ENCODE results near the gene MMADHC.

Gene MMADHC

DNA sequence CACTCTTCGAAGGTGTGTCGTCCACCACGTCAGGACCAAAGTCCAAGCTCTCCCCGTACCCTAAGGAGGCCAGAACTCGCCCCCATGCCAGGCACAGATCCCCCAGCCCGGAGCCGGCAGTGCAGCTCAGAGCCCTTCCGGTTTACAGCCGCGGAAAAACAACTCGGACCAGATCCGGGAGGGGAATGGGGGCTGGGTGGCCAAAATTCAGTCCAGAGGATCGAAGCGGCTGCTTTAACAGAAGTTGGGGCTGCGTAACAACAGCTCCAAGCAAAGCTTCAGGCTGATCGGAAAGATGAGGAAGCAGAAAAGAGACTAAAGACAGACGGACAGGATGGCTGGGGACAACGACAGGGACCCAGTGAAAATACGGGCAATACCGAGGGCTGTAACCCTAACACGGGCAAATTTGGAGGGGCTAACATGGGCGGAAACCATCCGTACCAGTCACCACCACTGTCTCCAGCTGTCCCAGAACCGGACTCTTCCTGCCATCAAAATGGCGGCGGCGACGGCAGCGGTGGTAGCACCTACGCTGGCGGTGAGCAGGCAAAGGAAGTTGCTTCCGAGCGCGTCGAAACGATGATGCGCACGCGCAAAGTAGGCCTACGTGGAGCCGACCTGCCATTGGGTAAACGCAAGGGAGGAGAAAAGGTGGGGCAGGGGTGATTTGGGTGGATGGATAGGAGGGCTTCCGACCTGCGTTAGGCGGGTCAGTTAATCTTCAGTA, at the start of gene MMADHC:
TSS of gene MMADHC (minus strand) at position 556 of the 730 bp plus-strand sequence. CDS start 678 bp downstream, outside the sequence.
- DNase-seq, result peak; percentile 26

DNA sequence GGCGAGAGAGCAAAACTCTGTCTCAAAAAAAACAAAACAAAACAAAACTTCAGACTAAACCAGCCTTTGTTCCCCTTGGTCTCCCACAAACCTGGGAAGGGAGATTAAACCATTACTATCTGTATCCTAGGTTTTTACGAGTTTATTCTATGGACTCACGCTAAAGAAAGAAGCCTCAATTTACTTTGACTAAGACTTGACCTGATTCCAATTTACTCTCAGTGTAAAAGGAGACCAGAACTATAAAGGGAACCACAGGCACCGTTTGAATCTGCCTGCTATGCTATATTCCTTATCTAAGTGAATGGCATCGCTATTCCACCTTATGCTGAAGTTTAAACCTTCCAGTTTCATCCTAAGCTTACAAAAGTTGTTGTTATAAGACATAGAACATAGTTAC, 46.5 kb upstream of the MMADHC start:
- no peak for DNase-seq

DNA sequence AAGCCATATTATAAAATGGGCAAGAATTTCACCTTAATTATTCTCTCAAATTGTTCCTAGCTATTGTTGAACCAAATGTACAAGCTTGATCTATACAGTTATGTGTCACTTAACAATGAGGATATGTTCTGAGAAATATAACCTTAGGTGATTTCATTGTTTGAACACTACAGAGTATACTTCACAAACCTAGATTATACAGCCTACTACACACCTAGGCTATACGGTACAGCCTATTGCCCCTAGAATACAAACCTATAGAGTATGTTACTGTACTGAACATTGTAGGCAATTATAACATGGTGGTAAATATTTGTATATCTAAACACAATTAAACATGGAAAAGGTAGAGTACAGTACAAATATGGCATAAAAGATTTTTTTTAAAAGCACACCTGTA, 42.9 kb upstream of the MMADHC start:
- DNase-seq, result no peak

DNA sequence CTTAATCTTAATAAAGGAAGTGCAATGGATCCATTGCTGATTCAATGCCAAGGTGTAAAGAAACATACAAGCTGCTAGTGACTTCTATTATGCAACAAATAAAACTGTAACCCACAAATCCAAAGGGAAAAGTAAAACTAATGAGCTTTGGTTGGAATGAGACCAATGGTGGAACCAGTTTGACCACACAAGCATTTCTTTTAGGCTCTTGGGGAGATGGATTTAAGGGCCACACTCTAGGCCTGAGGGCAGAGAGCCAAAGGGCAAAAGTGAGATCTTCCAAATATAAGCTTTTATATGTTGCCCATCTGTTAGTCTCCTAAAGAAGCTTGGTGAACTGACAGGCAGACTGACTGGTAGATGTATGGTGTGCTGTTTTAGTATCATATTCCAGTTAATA, 41.5 kb upstream of the MMADHC start:
- DNase-seq, result no peak

DNA sequence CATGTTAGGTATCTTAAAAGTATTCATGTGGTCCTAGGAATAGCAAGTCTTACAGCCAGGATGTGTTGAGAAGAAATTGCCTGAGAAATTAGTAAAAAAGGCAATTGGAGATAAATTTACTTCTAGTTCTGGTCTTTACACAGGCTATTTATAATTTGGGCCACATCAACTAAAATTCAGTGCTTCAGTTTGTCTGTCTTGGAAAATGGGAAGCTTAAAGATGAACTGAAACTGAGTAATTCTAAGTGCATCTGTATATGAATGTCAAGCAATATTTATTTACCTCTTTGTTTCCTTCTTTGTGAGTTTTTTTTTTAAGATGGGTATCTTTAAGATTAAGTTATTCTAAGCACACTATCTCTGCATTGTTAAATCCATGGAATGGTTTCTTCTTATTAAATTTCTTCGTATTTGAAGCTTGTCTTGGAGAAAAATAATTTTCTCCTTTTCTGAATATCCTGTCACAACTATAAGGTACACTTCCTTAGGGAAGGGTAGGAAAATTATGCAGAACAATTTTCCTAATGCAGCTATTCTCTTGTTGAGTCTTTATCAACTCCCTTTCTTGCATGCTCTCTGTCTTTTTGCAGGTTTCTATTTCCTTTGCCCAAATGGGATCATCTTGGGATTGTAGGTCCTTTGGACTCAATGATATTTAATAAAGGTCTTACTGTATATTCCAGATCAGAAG, 39.7 kb upstream of the MMADHC start:
- no peak for DNase-seq

DNA sequence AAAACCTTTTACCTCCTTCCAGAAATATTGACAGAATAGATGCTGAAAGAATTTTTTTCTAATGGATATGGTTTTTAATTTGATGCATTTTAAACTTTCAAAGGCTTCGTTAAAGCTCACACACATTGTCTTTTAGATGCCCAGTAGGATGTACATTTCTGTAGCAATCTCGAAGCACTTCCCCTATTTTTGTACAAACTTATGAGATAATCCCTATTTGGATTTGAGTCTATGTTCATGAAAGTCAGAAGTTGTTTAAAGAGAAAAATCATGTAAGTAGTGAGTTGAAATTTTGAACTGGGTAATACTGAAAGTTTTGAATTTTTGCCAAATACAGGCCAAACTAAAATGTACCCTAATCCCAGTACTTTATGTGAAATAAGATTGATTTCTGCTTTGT, 38.1 kb upstream of the MMADHC start:
- DNase-seq, result no peak

DNA sequence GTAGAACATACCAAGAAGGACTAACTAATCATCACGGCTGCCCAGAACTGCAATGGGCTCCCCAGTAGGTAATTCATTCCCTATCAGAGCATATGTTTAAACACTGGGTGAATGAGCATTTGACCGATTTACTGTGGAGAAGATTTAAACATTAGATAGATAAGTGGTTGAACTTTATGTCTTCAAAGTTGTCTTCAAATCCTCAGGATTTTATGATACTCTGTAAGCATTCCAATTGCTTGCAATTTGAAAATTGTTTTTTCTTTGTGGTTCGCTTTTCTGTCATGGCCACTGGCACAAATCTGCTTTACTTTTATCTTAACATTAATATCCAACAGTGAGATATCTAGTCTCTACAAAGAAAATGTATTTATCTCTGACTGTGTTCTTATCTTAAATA, 37.7 kb upstream of the MMADHC start:
- no peak for DNase-seq

DNA sequence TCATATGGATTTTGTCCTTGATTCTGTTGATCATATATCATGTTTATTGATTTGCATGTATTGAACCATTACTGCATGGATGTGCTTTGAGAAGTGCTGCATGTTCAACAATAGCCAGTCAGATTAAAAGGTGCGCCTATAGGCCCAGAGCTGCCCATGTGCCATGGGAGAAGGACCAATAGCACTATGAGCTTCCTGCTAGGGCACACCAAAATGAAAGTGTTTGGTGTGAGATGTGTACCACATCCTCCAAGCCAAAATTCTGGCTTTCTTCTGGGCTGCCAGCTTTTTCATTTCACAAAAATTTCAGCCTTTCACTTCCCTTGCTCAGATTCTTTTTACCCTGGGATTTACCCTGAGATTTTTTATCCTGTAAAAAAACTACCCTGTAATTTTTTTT, 34.8 kb upstream of the MMADHC start:
- no peak for DNase-seq

DNA sequence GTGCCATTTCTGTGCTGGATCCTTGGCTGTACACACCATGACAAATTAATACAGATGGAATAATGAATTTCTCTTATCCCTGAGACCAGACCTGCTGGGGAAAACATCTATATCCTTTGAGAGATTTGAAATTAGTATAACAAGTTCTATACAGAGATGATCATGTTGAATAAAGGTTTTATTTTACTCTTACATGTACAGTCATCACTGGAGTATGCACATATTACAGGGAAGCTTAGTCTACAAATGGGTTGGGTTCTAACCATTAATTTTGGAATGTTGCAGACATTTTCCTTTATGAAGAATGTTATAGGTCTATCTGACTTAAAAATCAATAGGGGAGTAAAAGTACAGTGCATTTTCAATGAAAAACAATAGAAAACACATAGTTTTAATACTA, 29.9 kb upstream of the MMADHC start:
- no peak for DNase-seq

DNA sequence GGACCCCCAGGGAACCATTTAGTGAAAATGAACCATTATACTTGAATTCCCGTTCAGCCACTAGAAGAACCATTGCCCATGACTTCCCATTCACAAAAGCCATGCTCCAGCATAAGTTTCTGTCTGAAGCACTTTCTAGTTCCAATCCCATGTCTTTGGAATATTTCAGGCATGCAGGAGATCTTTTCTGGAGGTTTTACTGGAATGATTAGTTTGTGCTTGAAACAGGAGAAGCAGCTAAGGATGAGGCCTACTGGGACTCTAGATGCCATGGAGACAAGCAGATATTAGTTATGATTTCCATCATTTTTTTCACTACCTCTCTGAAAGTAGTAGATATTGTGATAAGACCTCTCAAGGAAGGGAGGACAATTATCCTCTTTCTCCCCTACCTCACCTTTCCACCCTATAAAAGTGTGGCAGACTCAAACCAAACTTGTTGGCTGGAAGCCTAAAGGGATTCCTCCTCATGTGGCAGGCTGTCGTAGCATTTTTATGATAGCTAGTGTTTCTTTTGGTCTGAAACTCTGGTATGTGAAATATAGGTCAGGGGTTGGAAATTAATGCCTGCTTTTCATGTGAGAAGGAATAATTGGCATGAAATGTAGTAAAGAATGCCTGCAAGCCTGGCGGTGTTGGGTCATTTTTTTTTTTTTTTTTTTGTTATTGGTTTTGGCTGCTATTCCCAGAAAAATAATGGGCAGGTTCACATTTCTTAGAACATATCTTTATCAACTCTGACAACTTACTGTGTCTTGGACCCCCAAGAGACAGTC, 29.3 kb upstream of the MMADHC start:
- DNase-seq, result no peak

DNA sequence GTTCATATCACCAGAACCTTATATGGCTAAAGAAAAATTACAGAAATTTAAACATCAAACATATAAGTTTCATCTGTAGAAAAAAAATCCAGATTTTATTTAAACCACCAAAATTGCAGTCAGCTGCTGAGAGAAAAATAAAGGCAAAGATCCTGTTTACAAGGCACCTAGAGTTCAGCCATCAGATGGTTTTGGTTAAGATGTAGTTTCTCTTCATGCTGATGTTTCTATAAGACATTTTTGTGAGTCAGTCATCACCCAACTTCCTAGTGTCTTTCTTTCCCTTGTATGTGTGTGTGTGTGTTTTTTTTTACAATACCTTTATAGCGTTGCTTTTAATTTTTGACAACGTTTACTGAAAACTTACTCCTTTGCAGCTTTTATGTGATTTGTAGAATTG, 26.1 kb upstream of the MMADHC start:
- no peak for DNase-seq

DNA sequence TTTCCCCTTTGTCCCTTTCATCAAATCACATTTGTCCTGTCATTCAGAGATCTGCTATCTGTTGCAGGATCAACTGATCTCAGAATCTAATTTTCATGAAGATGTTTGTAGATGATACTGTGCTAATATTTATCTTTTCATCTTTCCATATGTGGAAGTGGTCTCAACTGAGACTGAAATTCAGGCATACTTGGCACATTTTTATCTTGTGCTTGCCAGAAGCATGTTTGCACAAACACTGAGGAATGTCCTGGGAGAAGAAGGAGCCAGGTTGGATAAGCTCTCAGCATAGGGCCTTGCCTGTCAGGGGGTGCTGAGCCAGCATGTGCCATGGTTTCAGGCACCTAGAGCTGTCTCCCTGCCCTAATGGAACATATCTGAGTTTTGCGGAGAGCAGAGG, 24.5 kb upstream of the MMADHC start:
- no peak for DNase-seq

DNA sequence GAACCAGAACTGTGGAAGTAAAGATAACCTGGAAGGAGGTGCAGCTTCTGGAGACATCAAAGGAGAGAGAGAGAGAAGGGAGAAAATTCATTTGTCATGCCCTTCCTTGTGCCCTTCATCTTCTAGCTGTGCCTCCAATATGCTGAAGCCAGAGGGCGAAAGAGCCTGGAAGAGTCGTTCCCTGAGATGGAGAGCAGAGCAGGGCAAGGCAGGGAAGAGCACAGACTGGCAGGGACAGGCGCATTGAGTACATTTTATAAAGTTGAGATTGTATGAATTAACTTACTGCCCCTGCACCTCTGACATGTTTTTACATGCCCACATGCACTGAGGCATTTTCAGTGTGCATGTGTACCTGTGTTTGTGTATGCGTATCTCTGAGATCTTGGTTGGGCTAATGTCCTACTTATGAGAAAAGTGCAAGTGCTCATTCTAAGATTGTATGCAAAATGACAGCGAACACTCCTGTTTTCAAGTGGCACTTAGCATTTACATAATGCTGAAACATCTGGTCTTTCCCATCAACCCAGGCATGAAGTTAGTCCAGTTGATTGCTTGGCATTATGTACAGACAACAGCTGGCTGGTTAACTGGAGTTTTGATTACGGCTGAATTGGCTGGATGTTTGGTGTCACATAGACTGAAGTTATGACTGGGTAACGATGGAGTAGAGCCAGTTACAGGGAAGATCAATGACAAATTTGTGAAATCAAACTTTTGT, 23.7 kb upstream of the MMADHC start:
- DNase-seq, result no peak

DNA sequence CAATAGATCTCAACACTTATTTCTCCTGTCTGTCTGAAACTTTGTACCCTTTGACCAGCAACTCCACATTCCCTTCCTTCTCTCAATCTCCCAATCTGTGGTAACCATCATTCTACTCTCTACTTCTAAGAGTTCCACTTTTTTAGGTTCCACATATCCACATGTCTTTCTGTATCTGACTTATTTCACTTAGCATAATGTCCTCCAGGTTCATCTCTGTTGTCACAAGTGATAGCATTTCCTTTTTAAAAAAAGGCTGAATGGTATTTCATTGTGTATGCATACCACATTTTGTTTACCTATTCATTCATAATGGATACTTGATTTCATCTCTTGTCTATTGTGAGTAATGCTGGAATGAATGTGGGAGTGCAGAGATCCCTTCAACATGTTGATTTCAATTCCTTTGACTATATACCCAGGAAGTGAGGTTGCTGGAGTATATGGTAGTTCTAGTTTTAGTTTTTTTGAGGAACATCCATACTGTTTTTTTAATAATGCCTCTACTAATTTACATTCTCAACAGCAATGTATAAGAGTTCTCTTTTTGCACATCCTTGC, 18.8 kb upstream of the MMADHC start:
- no peak for DNase-seq

DNA sequence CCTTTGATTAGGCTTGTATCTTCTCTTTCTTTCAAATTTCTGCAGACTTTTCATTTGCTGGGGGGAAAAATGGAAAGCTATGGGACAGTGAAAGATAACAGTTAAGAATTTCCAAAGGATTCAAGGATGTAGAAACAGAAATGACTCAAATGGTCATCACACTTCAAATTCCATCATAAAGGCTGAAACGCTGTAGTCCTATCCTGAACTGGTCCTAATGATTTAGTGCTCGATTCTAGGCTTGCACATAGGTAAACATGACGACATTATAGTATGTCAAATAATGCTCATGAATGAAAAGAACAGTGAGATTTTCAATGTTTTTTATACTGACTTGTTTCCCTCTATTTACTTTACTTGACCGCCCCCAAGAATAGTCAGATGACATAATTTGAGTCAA, 15.7 kb upstream of the MMADHC start:
- no peak for DNase-seq

DNA sequence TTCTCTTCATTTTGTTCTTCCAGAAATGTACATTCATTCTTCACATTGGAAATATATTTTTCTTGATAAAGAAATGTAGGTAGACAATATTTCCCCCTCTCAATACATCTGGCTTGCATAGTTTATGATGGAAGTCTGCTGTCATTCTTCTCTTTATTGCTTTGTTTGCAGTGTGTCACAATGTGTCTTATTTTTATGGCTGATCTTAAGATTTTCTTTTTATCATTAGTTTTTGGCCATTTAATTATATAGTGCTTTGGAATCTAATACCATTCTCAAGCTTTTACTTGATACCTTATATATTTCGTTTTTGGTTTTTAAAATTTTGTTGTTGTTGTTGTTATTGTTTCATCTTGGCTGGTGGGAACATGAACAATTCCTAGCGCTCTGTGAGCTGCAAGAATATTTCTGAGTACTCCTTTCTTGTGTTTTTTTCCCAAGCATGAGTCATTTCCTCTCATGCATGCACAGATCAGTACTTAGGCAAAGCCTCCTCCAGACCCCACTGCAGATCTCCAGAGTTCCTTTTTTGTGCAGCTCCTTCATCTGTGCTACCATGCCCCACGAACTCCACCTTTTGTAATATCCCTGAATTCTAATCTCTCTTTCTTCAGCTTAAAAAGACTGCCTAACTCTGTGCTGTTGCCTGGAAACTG, 13.7 kb upstream of the MMADHC start:
- DNase-seq, result no peak

DNA sequence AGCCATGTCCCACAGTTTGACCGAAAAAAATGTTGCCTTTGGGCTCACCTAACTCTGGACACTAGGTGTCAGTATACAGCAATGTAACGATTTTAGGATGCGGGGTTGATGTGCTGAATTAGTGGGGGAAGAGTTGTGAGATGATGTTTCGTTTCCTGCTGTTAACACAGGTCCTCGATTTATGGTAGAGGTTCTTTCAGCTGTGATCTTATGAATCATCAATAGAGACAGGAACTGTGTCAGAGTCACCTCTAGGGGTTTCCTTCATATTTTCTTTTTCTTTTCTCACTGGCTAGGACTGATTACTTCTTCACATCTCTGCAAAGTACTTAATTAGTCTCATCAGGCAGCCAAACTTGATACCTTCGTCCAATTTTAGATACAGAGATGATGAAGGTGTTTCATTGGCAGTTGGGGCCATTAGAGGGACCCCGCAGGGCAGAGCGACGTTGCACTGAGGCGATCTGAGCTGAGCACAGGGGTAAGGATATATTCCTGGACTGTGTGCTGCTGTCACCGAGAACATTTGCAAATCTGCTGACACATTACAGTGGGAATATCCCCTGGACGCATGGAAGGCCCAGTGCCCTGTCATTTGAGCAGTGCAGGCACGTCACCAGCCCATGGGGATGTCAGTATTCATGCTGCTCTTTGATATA, 10.2 kb upstream of the MMADHC start:
- DNase-seq, result no peak

DNA sequence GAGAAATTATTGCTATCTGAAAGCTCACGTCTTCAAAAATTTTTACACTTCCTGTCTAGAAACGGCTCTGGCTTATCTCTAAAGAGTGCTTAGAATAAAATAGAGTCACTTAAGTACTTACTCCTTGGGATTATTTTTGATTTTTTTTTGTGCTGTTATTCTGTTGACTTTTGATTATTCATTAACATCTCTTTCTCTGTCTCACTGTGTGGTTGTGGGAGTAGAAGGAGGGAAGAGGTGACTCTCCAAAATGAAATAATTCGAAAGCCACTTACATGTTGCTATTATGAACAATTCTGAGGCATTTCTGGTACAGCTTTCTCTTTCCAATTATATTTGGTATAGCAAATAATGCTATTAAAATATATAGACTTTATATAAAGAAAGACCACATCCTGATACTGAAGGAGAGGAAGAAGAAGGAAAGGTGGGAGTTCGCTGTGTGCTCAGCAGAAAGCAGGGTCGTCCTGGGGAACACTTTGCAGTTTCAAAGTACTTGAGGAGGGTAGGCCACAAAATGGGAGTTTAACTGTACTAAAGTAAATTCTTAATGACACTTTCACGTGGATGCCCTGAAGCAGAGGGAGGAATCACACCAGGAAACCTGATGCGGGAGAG, 9.6 kb upstream of the MMADHC start:
- DNase-seq, result no peak

DNA sequence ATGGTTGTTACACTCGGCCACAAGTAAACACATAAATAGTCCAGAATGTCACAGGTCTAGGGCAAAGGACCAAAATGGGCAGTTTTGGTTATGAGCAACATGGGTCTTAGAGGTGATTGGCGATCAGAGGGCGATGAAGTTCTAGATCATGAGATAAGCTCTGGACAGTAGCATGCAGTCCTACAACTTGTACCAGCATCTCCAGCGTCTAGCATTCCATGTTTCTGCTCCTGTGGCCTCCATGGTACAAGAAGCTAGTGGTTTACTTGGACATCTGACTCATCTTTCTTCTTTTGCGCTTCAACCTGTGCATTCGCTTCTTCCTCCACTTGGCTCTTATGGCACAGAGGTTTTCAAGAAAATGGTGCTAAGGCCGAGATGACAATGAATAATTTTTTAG, 8.9 kb upstream of the MMADHC start:
- DNase-seq, result no peak

DNA sequence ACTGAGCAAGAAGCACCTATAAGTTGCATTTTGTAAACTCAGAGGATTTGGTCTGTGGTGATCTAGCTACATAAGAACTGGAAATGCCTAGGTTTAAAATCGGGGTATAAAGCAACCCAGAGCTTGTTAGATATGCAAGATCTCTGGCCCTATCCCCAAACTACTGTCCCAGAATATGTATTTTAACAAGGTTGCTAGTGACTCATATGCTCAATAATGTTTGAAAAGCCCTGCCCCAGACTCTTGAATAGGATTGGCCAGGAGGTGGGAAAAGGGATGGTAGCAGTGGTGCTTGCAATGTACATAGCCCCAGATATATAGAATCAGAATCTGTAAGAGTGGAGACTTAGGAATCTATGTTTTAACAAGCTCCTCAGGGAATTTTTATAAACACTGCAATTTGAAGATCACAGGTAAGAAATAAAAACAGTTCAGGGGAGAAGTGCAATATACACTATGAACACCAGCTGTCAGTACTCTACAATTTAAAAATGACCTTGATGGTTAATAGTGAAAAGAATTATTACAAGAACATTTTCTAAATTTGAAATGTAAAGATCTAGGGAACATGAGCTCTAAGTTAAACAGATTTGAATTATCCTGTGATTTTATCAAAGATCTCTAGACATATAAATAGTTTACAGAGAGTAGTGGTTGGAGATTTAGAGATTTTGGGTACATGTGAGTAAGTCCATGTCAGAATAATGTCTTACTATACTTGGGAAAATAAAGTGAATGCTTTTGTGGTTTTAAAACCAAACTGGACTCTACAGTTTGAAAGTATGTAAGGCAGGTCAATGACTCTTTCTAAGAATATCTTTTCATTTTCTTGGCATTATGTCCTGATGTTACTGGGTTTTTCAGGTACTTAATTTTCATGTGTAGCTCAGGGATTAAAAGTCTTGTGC, 7.7 kb upstream of the MMADHC start:
- DNase-seq, result no peak
